Femur (tissue), 1 donor: ENCODE data around the gene KIF6.
A peak's percentile ranks its signal among the peaks of the same experiment; 100 is the strongest.

Experiments used
- DNase-seq: peaks from one replicate; pipeline ENCODE4 v3.0.0-alpha.2; 2017

KIF6 gene

GRCh38 chr6:39369987-39370386 is 355.2 kb downstream of the KIF6 start:
- DNase-seq, result no peak

- no peak for DNase-seq
Observed at GRCh38 chr6:39367700-39368099, 357.5 kb downstream of the KIF6 start.

- DNase-seq, result no peak
Observed at GRCh38 chr6:39366931-39367618, 358.1 kb downstream of the KIF6 start.

DNA sequence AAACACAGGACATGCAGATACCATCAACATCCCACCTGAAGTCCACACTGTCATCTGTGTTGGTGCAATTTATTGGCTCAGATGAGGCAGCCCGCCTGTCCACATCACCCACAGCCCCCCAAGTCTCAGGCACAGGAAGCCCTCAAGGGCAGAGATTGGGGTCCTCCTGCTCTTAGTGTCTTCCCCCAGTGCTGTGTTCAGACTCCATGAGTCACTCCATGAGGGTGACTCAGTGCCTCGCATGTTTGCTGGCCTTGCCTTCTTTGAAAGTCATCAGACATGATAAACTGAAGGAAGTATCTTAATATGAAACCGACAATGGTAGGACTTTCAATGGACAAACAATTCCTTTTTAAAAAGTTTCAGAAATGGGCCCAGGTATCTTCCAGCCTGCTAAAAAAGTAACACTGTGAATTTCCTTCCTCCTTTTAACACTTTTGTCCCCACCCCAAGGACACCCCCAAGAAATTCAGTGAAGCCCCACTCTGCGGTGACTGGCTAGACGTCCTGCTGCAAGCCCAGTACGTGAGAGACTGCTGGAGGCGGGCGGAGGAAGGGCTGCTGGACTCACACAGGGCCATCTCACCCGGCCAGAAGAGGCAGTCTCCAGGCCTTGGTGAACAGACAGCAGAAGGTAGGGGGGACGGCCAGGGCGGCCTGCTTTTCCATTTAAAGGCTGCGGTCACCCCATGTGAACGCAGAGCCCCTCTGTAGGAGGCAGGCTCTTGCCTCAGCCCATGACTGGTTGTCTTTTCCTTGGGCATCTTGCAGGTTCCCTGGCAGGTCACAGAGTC is 359.7 kb downstream of the KIF6 start:
- no peak for DNase-seq

DNA sequence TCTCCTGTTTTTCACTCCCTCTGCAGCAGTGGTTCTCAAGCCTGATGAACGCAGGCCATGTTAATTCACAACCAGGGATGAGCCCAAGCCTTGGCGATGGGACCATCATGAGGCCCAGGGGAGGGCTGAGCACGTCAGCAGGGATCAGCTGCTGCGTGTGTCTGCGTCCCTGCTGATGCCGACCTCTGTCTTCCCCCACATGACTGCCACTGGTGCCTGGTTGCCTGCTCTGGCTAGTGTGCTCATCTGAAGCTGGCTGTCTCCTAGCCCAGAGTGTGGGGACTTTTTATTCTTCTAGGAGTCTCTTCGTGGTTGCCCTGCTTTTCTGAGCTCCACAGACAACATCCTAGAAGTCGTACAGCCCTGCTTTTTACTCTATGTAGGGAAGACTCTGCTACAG is 361.9 kb downstream of the KIF6 start:
- no peak for DNase-seq

- DNase-seq, result no peak
Observed at GRCh38 chr6:39362487-39362865, 362.7 kb downstream of the KIF6 start.

GRCh38 chr6:39361657-39362486 is 363.3 kb downstream of the KIF6 start:
- peak; percentile 83 for DNase-seq

DNA sequence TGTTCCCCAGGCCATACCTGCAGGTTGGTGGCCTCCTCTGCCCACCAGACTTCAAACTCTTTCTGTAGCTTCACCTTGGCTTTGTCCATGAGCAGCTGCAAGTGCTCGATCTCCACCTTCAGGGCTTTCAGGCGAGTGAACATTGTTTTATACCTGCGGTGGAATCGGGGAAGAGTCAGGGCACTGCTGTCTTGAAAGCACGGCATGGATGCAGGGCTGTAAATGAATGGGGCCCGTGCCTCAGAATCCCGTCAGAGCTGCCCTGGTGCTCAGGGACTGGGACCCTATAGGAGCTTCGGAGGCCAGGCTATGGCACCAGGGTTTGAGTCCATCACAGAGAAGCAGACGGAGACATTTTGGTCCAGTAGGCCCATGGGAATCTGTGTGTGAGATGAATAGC is 364.8 kb downstream of the KIF6 start:
- DNase-seq, result no peak

- peak; percentile 73 for DNase-seq
Observed at GRCh38 chr6:39357998-39358686, 367.1 kb downstream of the KIF6 start.

GRCh38 chr6:39353698-39354315 is 371.4 kb downstream of the KIF6 start:
- no peak for DNase-seq

GRCh38 chr6:39350723-39351505 is 374.3 kb downstream of the KIF6 start:
- DNase-seq, result no peak

DNA sequence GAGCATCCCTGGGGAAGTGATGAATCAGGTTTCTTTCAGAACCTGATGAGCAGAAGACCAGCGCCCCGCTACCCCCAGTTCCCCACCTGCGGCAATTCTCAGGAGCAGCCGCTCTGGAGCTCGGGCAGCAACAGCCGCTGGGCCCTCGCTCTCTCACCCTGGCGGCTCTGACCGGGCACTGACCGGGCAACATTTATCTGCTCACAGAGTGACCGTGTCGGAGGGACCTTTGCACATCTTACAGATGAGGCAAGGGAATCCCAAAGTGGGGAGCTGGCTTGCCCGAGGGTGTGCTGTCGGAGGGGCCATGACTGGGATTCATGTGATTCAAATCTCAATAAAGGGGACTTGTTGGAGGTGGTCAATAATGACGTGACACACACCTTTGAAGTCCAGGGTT is 376.5 kb downstream of the KIF6 start:
- no peak for DNase-seq

- peak; percentile 80 for DNase-seq
Observed at GRCh38 chr6:39347906-39348585, 377.2 kb downstream of the KIF6 start.

- DNase-seq, result no peak
Observed at GRCh38 chr6:39347206-39347605, 378.0 kb downstream of the KIF6 start.

GRCh38 chr6:39344821-39345280 is 380.4 kb downstream of the KIF6 start:
- DNase-seq, result no peak

DNA sequence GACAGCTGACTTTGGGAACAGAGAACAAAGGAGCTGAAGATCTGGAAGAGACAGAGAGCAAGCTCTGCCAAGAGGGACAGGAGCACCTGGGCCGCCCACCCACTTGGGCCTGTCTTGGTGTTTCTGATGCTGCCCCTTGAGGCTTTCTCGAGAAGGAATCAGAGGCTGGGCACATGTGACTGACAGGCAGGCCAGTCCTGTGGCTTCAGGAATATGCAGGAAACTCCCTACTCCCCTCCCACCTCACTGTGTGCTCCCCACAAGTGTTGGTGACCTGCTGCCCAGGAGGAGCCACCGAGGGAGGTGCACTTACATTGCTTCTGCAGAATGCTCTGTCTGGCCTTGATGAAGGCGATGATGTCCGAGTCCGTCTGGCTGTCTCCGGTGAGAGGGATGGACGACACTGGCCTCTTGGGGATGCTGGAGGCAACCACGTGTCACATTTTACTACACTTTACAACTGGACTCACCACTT is 381.8 kb downstream of the KIF6 start:
- no peak for DNase-seq

- no peak for DNase-seq
Observed at GRCh38 chr6:39342692-39343395, 382.4 kb downstream of the KIF6 start.

DNA sequence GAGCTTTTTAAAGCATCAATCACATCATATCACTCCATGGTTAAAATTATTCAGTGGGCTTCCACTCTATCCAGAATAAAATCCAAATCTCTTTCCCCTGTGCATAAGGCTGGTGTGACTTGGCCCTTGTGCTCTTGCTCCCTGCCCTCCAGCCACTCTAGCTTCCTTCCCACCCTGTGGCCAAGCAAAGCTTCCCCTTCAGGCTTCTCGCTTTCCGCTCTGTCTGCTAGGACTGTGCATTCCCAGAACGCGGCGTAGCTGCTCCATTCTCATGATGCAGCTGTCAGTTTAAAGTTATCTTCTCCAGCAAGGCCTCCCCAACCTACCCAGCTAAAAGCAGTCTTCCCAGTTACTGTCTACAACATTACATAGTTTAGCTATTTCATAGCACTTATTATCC is 383.3 kb downstream of the KIF6 start:
- no peak for DNase-seq

DNA sequence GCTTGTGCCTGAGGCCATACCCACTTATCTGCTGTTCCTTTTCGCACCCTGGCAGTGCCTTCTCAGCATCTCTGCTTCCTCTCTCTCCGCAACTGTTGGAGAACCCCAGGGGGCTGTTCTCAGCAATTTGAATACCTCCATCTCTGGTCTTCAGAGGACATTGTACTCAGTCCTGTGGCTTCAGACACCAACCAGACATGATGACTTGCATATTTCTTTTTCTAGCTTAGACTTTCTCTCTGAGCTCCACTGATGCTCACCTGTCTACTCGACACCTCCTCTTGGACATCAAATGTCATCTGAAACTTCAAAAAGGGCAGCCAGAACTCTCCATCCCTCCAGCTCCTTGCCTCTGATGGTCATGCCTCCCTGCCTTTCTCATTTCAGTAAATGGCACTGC is 383.9 kb downstream of the KIF6 start:
- no peak for DNase-seq
